HEK293 (cell line): ENCODE results near the gene SZT2.

Experiments used
- CTCF ChIA-PET: fragments of 350-600 bp; formaldehyde crosslinking; extraction: SDS; loops from one replicate; lab custom pipeline; 2021; ENCODE audit warnings: antibody characterized with exemption; lab: Yijun Ruan, JAX
- POLR2A ChIA-PET: fragments of 300-600 bp; formaldehyde crosslinking; extraction: SDS; loops from one replicate; lab custom pipeline; 2020; ENCODE audit warnings: antibody characterized with exemption, inconsistent platforms; lab: Yijun Ruan, JAX
- H3K27ac ChIP-seq: fragments of 200-500 bp; sonication (Bioruptor generic); 2 replicates; pipeline ENCODE4 v1.5.1; 2014; ENCODE audit warnings: low read depth, low read length, control low read depth, inconsistent platforms; ENCODE audit errors: extremely low read depth
- H3K36me3 ChIP-seq, 2 experiments: fragments of 200-500 bp in 1 of 2; sonication (Bioruptor generic) in 1 of 2; 1 replicate in 1 of 2; 2 replicates in 1 of 2; pipeline ENCODE4 v1.5.1; 2014 to 2017; ENCODE audit warnings: inconsistent platforms in 2 of 2, low read length in 2 of 2; ENCODE audit not compliant: control insufficient read depth in 2 of 2, insufficient read depth in 1 of 2
- H3K4me1 ChIP-seq: fragments of 200-500 bp; sonication (Bioruptor generic); 2 replicates; pipeline ENCODE4 v1.5.1; 2014; ENCODE audit warnings: mild to moderate bottlenecking, low read length, inconsistent platforms; ENCODE audit not compliant: control insufficient read depth, insufficient read depth
- H3K4me3 ChIP-seq: 2 replicates; pipeline ENCODE4 v1.5.1; 2011; ENCODE audit warnings: low read depth, mild to moderate bottlenecking, control low read depth, low read length, moderate library complexity
- H3K9me3 ChIP-seq: fragments of 200-500 bp; sonication (Bioruptor generic); 2 replicates; pipeline ENCODE4 v1.5.1; 2014; ENCODE audit warnings: low read depth, low read length, inconsistent platforms; ENCODE audit not compliant: control insufficient read depth, insufficient read depth
- KLF7 ChIP-seq: fragments of 450-650 bp; formaldehyde crosslinking; IDR thresholded peaks from 2 replicates; pipeline ENCODE4 v1.5.1; 2016; ENCODE audit warnings: missing biosample characterization, missing genetic modification characterization, borderline replicate concordance
- OSR2 ChIP-seq: fragments of 450-650 bp; formaldehyde crosslinking; IDR thresholded peaks from 2 replicates; pipeline ENCODE4 v1.5.1; 2016; ENCODE audit warnings: missing biosample characterization, missing genetic modification characterization
- SCRT2 ChIP-seq: fragments of 450-650 bp; formaldehyde crosslinking; IDR thresholded peaks from 2 replicates; pipeline ENCODE4 v1.5.1; 2016; ENCODE audit warnings: missing biosample characterization, missing genetic modification characterization
- TRIM28 ChIP-seq: IDR thresholded peaks from 2 replicates; pipeline ENCODE4 v1.6.1; 2011; ENCODE audit warnings: low read length, control low read depth, borderline replicate concordance
- ZNF10 ChIP-seq: fragments of 450-650 bp; formaldehyde crosslinking; IDR thresholded peaks from 2 replicates; pipeline ENCODE4 v1.5.1; 2017; ENCODE audit warnings: missing biosample characterization, missing genetic modification characterization
- ZNF121 ChIP-seq: fragments of 450-650 bp; formaldehyde crosslinking; IDR thresholded peaks from 2 replicates; pipeline ENCODE4 v1.5.1; 2016; ENCODE audit warnings: missing biosample characterization, missing genetic modification characterization
- ZNF132 ChIP-seq: fragments of 450-650 bp; formaldehyde crosslinking; IDR thresholded peaks from 2 replicates; pipeline ENCODE4 v1.5.1; 2017; ENCODE audit warnings: missing biosample characterization, missing genetic modification characterization, borderline replicate concordance
- ZNF146 ChIP-seq: fragments of 450-650 bp; formaldehyde crosslinking; IDR thresholded peaks from 2 replicates; pipeline ENCODE4 v1.5.1; 2016; ENCODE audit warnings: missing biosample characterization, missing genetic modification characterization
- ZNF184 ChIP-seq: fragments of 450-650 bp; IDR thresholded peaks from 2 replicates; pipeline ENCODE4 v1.5.1; 2018; ENCODE audit warnings: missing biosample characterization, mild to moderate bottlenecking, missing genetic modification characterization
- ZNF571 ChIP-seq: fragments of 450-650 bp; formaldehyde crosslinking; IDR thresholded peaks from 2 replicates; pipeline ENCODE4 v1.5.0; 2017; ENCODE audit warnings: missing biosample characterization, missing genetic modification characterization
- ZNF677 ChIP-seq: fragments of 450-650 bp; IDR thresholded peaks from 2 replicates; pipeline ENCODE4 v1.5.0; 2018; ENCODE audit warnings: missing biosample characterization, mild to moderate bottlenecking, missing genetic modification characterization, moderate library complexity
- ZNF76 ChIP-seq: fragments of 450-650 bp; formaldehyde crosslinking; IDR thresholded peaks from 2 replicates; pipeline ENCODE4; 2016; ENCODE audit warnings: low read depth, missing biosample characterization, missing genetic modification characterization, borderline replicate concordance
- ZNF785 ChIP-seq: fragments of 450-650 bp; formaldehyde crosslinking; IDR thresholded peaks from 2 replicates; pipeline ENCODE4 v1.5.1; 2016; ENCODE audit warnings: missing biosample characterization, missing genetic modification characterization
- TF ChIP-seq, protein P1 (sequence below): fragments of 450-650 bp; formaldehyde crosslinking; IDR thresholded peaks from 2 replicates; pipeline ENCODE4 v1.5.1; 2016; ENCODE audit warnings: missing biosample characterization, missing genetic modification characterization
- TF ChIP-seq, protein P2 (sequence below): fragments of 450-650 bp; formaldehyde crosslinking; IDR thresholded peaks from 2 replicates; pipeline ENCODE4 v1.5.1; 2017; ENCODE audit warnings: missing biosample characterization, missing genetic modification characterization
- TF ChIP-seq, protein P3 (sequence below): fragments of 450-650 bp; formaldehyde crosslinking; IDR thresholded peaks from 2 replicates; pipeline ENCODE4 v1.5.1; 2016; ENCODE audit warnings: missing biosample characterization, missing genetic modification characterization
- TF ChIP-seq, protein P4 (sequence below): fragments of 450-650 bp; formaldehyde crosslinking; IDR thresholded peaks from 2 replicates; pipeline ENCODE4 v1.5.1; 2016; ENCODE audit warnings: missing biosample characterization, missing genetic modification characterization
- TF ChIP-seq, protein P5 (sequence below): fragments of 450-650 bp; formaldehyde crosslinking; IDR thresholded peaks from 2 replicates; pipeline ENCODE4 v1.5.1; 2016; ENCODE audit warnings: missing biosample characterization, missing genetic modification characterization, borderline replicate concordance

The SZT2 gene

DNA sequence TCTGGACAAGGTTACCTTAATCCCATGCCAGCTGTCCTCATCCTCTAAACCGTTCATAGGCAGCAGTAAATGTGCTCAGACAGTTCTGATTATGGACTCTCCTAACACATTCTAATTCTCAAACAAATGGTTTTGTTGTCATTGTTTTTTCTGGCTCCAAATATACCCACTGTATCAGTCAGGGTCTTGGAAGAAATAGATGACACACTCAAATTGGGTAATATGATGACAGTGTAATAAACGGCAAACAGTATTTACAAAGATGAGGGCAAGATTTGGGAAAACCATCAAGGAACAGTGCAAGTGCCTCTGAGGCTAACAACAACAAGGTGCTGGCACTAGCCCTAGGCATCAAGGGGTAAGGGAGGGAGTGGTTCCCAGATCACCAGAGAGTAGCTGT, 35.2 kb upstream of the SZT2 start:
- H3K27ac ChIP-seq = no peak overlapping the region
- POLR2A ChIA-PET = interaction anchor here (1.1 kb wide), 1 partner anchor 9 kb away, joined by 5 read pairs; no protein-coding TSS in a partner anchor
- no peak for TF ChIP-seq KLF7 (tag by site-specific recombination)
- TF ChIP-seq TRIM28 = no peak
- TF ChIP-seq, protein P1, sequence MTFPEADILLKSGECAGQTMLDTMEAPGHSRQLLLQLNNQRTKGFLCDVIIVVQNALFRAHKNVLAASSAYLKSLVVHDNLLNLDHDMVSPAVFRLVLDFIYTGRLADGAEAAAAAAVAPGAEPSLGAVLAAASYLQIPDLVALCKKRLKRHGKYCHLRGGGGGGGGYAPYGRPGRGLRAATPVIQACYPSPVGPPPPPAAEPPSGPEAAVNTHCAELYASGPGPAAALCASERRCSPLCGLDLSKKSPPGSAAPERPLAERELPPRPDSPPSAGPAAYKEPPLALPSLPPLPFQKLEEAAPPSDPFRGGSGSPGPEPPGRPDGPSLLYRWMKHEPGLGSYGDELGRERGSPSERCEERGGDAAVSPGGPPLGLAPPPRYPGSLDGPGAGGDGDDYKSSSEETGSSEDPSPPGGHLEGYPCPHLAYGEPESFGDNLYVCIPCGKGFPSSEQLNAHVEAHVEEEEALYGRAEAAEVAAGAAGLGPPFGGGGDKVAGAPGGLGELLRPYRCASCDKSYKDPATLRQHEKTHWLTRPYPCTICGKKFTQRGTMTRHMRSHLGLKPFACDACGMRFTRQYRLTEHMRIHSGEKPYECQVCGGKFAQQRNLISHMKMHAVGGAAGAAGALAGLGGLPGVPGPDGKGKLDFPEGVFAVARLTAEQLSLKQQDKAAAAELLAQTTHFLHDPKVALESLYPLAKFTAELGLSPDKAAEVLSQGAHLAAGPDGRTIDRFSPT (tag by site-specific recombination) = no peak
- TF ChIP-seq, protein P2, sequence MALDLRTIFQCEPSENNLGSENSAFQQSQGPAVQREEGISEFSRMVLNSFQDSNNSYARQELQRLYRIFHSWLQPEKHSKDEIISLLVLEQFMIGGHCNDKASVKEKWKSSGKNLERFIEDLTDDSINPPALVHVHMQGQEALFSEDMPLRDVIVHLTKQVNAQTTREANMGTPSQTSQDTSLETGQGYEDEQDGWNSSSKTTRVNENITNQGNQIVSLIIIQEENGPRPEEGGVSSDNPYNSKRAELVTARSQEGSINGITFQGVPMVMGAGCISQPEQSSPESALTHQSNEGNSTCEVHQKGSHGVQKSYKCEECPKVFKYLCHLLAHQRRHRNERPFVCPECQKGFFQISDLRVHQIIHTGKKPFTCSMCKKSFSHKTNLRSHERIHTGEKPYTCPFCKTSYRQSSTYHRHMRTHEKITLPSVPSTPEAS = no peak
- no peak for TF ChIP-seq ZNF76 (tag by site-specific recombination)
- TF ChIP-seq, protein P3, sequence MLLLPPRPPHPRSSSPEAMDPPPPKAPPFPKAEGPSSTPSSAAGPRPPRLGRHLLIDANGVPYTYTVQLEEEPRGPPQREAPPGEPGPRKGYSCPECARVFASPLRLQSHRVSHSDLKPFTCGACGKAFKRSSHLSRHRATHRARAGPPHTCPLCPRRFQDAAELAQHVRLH = no peak
- TF ChIP-seq ZNF677 (tag by site-specific recombination) = no peak
- no peak for TF ChIP-seq ZNF184 (tag by site-specific recombination)
- TF ChIP-seq SCRT2 = no peak
- no peak for TF ChIP-seq ZNF132 (tag by site-specific recombination)
- no peak for TF ChIP-seq ZNF571 (tag by site-specific recombination)
- TF ChIP-seq, protein P4, sequence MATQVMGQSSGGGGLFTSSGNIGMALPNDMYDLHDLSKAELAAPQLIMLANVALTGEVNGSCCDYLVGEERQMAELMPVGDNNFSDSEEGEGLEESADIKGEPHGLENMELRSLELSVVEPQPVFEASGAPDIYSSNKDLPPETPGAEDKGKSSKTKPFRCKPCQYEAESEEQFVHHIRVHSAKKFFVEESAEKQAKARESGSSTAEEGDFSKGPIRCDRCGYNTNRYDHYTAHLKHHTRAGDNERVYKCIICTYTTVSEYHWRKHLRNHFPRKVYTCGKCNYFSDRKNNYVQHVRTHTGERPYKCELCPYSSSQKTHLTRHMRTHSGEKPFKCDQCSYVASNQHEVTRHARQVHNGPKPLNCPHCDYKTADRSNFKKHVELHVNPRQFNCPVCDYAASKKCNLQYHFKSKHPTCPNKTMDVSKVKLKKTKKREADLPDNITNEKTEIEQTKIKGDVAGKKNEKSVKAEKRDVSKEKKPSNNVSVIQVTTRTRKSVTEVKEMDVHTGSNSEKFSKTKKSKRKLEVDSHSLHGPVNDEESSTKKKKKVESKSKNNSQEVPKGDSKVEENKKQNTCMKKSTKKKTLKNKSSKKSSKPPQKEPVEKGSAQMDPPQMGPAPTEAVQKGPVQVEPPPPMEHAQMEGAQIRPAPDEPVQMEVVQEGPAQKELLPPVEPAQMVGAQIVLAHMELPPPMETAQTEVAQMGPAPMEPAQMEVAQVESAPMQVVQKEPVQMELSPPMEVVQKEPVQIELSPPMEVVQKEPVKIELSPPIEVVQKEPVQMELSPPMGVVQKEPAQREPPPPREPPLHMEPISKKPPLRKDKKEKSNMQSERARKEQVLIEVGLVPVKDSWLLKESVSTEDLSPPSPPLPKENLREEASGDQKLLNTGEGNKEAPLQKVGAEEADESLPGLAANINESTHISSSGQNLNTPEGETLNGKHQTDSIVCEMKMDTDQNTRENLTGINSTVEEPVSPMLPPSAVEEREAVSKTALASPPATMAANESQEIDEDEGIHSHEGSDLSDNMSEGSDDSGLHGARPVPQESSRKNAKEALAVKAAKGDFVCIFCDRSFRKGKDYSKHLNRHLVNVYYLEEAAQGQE (tag by site-specific recombination) = no peak
- TF ChIP-seq ZNF146 (tag by site-specific recombination) = no peak
- TF ChIP-seq ZNF121 (tag by site-specific recombination) = no peak
- TF ChIP-seq, protein P5, sequence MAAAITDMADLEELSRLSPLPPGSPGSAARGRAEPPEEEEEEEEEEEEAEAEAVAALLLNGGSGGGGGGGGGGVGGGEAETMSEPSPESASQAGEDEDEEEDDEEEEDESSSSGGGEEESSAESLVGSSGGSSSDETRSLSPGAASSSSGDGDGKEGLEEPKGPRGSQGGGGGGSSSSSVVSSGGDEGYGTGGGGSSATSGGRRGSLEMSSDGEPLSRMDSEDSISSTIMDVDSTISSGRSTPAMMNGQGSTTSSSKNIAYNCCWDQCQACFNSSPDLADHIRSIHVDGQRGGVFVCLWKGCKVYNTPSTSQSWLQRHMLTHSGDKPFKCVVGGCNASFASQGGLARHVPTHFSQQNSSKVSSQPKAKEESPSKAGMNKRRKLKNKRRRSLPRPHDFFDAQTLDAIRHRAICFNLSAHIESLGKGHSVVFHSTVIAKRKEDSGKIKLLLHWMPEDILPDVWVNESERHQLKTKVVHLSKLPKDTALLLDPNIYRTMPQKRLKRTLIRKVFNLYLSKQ = no peak
- no peak for TF ChIP-seq OSR2 (tag by site-specific recombination)
- TF ChIP-seq ZNF785 (tag by site-specific recombination) = no peak
- TF ChIP-seq ZNF10 (tag by site-specific recombination) = no peak
- TF ChIP-seq, all 188 proteins: peak for 0
- Histone ChIP-seq H3K9me3 (no peaks in the 10 kb centered on the region), H3K4me1 (0 out of 2 replicates have a peak, but pooled peaks cover 3% of the 10 kb centered on the region), H3K4me3 (no peak overlapping the region), H3K36me3 (peaks cover 0 to 4% of the 10 kb centered on the region in 2 experiments; a peak in 1 of 3 replicates)
- CTCF ChIA-PET = no interaction called here
